ENCODE measurements around the gene PANX2.

Gene PANX2

GRCh38 chr22:50215297-50216054, 44.9 kb downstream of the PANX2 start:
- DNase-seq (ENCODE audit: low spot score) = no peak

DNA sequence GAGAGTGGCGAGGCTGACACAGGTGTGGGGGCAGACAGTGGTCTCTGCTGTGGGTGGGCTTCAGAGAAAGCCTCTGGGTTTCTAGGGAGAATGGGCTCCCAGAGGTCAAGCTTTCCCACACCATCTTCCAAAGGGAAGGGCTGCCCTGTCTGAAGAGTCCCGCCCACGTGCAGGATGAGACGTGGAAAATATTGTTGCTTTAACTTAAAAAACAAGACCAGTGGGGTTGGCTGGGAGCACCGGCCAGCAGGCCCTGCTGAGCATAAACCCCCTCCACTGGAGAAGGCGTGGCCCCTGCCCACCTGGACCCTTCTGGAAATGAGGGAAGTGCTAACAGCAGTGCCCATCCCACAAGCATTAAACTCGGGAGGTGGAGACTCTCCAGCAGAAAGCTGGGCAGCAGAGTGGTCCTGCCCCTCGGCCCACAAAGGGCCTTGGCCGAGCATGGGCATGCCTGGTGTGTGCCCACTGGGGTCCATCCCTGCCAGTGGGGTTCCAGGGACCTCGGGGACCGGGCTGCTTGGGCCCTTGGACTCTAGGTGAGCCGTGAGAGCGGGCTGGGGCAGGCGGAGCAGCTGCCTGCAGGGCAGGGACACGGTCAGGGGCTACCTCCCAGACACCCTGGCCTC, 45.6 kb downstream of the PANX2 start:
- DNase-seq (ENCODE audit: low spot score) = no peak

- no peak for DNase-seq (ENCODE audit: low spot score)
Measured at GRCh38 chr22:50216684-50217520, 46.4 kb downstream of the PANX2 start.

- DNase-seq (ENCODE audit: low spot score) = no peak
Measured at GRCh38 chr22:50217543-50218152, 47.1 kb downstream of the PANX2 start.

DNA sequence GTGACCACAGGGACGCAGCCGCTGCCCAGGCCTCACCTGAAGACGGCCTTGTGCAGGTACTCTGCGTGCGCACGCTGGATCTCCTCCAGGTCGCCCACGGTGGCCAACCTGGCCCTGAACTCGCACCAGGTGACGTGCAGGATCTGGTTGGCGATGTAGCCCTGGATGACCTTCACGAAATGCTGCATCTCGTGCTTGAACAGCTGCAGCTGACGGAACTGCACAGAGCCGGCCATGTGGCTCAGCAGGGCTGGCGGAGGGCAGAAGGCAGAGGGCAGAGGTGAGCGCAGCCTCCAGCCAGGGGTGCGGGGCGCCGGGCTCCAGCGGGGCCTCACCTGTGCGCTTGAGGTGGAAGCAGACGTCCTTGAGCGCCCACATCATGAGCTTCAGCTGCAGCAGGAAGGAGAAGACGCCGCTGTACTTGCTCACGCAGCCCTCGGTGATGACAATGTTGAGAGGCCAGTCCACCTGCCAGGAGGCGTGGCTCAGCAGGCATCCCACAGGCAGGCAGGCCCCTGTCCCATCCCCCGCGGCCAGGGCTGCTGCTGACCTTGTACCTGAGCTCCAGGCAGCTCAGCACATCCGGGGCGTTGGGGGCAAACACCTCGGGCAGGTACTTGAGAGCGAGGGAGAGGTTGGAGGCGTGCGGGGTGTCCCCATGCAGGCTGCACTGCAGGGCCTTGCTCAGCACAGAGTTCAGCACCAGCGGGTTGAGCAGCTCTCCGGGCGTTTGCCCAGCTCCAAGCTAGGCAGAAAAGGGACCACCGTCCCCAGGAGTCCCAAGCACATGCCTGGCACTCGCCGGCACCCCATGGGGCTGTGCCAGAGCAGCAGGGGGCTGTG, 47.8 kb downstream of the PANX2 start:
- no peak for DNase-seq (ENCODE audit: low spot score)

GRCh38 chr22:50218996-50219727, 48.6 kb downstream of the PANX2 start:
- DNase-seq (ENCODE audit: low spot score) = no peak

DNA sequence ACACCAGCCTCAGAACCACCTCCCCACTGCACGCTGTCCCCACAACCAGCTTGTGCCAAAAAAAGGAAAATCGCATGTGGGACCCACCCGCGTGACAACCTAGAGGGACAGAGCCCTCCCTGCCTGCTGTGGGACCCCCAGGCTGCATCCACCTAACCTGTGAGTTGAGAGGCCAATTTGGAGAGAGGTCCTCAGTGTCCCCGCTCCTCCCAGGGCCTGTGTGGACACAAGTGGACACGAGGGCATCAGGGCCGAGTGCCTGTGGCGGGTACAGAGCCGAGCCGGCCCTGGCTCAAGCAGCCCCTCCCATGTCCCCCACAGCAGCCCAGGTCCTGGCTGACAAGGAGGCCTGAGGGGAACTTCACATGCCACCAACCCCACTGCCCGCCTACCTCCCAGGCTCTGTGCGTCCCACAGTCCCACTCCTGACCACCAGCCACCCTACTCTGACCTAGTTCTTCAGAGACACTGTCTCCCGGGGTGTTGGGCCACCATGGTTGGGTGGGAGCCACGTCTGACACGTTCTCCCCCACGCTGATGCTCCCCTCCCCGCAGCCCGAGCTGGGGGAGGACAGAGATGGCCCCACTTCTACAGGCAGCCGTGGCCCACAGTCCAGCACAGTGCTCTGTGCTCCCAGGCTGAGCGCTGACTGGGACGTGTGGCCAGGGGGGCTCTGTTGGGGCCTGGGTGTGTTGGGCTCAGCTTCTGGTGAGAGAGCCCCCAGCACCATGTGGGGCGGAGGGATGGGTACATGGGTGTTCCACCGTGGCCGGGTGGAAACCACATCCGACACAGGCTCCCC, 49.5 kb downstream of the PANX2 start:
- no peak for DNase-seq (ENCODE audit: low spot score)

GRCh38 chr22:50220603-50221409, 50.3 kb downstream of the PANX2 start:
- no peak for DNase-seq (ENCODE audit: low spot score)

GRCh38 chr22:50221410-50222300, 51.1 kb downstream of the PANX2 start:
- DNase-seq (ENCODE audit: low spot score) = no peak

DNA sequence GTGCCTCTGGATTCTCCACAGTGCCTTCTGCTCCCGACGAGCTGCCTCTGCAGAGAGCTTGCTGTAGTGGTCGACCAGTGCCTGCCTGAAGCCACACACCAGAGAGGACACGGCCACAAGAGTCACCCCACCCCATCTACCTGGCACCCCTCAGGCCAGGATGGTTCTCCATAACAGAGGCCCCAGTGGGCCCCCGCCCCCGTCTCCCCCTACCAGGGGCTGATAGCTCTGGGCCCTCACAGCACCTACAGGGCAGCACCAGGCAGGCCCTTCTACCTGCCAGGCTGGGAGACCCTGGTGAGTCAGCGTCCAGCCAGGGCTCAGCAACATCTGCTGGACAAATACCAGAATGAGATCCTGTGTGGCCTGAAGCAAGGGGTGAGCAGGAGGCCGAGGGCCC, 52.0 kb downstream of the PANX2 start:
- DNase-seq (ENCODE audit: low spot score) = no peak

GRCh38 chr22:50224071-50224470, 53.5 kb downstream of the PANX2 start:
- no peak for DNase-seq (ENCODE audit: low spot score)

DNA sequence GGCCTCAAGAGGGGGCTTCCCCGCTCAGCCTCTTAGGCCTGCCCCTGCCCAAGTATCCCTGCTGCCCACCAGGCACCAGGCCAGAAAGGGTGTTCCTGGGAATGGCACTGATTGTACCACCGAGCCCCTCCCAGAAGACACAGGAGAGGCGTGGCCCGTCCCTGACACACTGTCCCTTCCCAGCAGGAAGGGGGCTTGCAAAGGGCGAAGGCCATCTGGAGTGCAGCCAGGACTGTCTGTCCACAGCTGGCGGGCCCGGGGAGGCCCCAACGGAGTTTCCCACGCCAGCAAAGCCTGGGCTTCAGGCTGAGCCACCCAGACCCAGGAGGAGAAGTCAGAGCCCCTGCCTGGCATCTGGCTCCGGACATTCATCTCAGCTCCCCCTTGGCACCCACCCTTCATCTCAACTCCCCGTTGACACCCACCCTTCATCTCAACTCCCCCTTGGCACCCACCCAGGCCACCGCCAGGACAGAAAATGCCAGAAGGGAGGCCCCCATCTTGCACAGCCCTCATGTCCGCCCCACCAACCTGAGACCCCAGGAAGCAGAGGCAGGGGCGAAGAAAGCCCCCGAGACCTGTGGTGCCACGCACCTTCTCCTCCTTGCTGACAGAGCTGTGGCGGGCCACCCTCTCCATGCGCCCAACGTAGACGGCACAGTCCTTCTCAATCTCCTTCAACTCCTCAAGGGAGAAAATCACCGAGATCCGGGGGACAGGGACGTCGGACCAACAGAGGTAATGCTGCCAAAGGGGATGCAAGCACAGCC, 54.9 kb downstream of the PANX2 start:
- DNase-seq (ENCODE audit: low spot score) = no peak

DNA sequence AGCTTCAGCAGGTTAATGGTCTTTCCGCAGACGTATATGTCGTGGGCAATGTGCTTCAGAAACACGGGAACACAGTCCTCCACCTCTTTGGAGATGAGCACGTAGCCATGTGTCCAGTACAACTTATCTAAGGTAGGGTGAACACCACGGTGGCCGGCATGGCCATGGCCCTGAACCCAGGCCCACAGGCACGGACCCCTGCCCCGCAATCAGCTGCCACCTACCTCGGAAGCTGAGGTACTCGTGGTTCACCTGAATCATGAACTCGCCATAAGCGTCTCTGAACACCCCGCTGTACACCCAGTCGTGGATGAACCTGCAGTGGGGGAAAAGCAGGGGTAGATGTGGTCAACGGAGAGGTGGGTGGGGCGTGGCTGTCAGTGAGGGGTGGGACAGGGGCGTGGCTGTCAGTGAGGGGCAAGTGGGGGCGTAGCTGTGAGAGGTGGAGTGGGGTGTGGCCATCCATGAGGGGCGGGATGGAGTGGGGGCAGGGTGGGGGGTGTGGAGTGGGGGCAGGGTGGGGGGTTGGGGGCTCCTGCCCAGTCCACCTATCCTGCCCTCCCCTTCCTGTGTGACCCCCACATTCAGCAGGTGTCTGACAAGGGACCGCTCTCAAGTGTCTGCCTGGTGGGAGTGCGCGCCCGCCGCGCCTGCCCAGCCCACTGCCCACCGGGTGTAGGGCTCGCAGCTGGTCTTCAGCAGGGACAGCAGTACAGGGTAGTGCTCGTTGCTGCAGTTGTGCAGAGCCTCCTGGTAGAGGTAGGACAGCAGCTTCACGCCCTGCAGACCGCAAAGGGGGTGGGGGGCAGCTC, 55.7 kb downstream of the PANX2 start:
- no peak for DNase-seq (ENCODE audit: low spot score)

- no peak for DNase-seq (ENCODE audit: low spot score)
Measured at GRCh38 chr22:50226875-50227165, 56.3 kb downstream of the PANX2 start.

GRCh38 chr22:50227579-50228215, 57.2 kb downstream of the PANX2 start:
- no peak for DNase-seq (ENCODE audit: low spot score)

- DNase-seq (ENCODE audit: low spot score) = no peak
Measured at GRCh38 chr22:50228366-50228765, 57.8 kb downstream of the PANX2 start.
